GM19239 (cell line): ENCODE measurements around the gene RAET1G.
"Not testable (repeated sequence)": the region's sequence is repeated elsewhere in the genome, so short reads cannot be mapped to it uniquely, and the experiment has no call there.

Source experiments
- DNase-seq: peaks from one replicate; pipeline ENCODE4 v3.0.0; 2011; ENCODE audit warnings: low spot score; ENCODE audit not compliant: insufficient read length
- FAIRE-seq: peaks from 2 replicates; lab custom pipeline; 2011; peaks lifted over from hg19 to GRCh38; lab: Jason Lieb, UNC

Gene RAET1G

GRCh38 chr6:149917679-149918078, 5.2 kb downstream of the RAET1G start:
- FAIRE-seq = no peak
- no peak for DNase-seq

GRCh38 chr6:149915970-149916865, 6.7 kb downstream of the RAET1G start:
- DNase-seq (no peak), FAIRE-seq (no peak)

- DNase-seq (no peak), FAIRE-seq (no peak)
Observed at GRCh38 chr6:149913540-149914240, 9.2 kb downstream of the RAET1G start.

DNA sequence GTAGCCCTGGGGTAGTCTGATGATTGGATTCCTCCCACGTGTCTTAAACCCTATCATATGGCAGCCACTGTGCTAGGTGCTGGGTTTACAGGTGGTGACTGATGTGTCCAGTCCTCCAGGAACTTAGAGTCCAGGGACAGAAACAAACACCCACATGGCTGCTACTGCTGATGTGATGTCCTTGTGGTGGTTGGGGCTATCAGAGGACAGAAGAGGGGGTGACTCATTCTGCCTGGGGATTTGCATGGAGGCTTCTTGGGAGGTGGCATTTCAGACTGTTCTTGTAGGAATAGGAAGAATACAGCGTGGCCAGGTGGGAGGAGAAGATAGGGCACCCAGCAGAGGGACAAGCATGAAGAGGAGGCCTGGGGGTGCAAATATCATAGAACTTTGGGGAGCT, 9.8 kb downstream of the RAET1G start:
- DNase-seq (no peak), FAIRE-seq (no peak)

- not testable (repeated sequence) for FAIRE-seq, DNase-seq
Observed at GRCh38 chr6:149912680-149913079, 10.2 kb downstream of the RAET1G start.

GRCh38 chr6:149910721-149911151, 12.2 kb downstream of the RAET1G start:
- FAIRE-seq = no peak
- no peak for DNase-seq

DNA sequence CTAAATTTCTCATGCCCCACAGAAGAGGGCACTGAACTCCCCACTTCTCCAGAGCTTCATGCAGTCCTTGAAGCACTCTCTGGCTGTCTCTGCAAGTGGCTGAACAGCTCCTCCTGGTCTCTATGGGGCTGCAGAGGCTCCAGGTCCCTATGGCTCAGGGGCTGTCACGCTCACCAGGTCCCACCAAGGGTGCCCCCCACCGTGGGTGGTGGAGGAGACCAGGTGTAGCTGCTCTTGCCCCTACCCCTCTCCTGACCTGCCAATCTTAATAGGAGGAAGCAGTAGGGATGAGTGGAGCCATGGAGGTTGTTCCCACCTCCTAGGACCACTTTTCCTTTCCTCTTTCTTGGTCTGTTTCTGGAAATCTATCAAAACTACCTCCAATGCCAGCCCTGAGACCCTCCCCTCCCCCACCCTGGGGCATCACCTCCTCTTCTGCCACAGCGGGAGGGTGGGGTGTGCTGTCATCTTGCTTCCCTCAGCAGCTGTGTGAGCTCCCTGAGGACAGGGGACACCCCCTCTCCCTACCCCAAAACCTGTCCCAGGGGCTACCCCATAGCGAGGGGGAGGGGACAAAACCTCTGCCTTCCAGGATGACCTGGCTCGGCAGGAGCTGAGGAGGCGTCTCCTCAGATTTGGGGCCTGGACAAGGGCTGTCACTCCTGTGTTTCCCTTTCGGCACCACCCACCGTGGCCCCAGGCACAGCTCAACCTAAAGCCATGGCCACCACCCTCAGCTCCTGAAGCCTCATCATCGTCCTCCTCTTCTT, 13.0 kb downstream of the RAET1G start:
- FAIRE-seq (no peak), DNase-seq (no peak)

DNA sequence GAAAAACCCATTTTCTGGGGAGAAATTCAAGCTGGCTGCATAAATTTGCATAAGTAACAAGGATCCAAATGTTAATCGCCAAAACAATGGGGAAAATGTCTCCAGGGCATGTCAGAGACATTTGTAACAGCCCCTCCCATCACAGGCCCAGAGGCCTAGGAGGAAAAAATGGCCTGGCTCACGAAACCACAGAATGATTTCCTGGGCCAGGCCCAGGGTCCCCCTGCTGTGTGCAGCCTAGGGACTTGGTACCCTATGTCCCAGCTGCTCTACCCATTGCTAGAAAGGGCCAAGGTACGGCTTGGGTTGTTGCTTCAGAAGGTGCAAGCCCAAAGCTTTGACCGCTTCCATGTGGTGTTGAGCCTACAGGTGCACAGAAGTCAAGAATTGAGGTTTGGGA, 14.4 kb downstream of the RAET1G start:
- not testable (repeated sequence) for DNase-seq, FAIRE-seq

DNA sequence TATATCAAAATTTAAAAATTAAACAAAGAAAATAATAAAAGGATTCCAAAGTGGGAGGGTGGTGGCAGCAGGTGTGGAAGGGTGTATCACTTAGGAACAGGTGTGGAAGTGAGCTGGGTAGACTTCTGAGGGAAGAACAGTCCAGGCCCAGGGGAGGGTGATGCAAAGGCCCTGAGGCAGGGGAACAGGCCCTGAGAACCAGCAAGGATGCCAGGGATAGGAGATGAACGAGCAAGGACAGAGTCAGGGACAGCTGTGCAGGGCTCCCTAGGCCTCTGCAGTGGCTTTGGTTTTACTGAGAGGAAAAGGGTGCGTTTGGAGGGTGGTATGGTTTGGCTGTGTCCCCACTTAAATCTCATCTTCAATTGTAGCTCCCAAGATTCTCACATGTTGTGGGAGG, 15.6 kb downstream of the RAET1G start:
- no peak for DNase-seq
- FAIRE-seq = no peak

DNA sequence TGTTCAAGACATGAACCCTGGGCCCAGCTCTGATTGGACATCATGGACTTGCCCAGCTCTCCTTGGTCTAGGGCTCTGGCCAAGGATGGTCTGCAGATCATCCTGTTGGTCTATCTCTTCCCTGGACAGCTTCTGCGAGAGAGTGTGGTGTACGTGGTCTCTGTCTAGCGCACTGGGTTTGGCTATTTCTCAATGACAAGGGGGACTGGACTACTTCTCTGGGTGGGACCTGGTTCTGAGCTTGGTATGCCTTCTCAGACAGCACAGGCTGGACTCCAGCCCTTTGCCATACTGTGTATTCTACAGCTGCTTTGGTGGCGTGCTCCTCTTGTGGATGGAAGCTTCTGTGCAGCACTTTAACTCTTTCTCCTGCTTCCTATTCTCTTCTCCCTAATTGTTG, 16.5 kb downstream of the RAET1G start:
- DNase-seq = no peak
- no peak for FAIRE-seq

- FAIRE-seq (no peak), DNase-seq (no peak)
Observed at GRCh38 chr6:149905911-149906371, 17.0 kb downstream of the RAET1G start.

GRCh38 chr6:149905371-149905910, 17.5 kb downstream of the RAET1G start:
- FAIRE-seq = no peak
- DNase-seq = no peak

- FAIRE-seq (no peak), DNase-seq (no peak)
Observed at GRCh38 chr6:149904661-149905370, 18.1 kb downstream of the RAET1G start.

DNA sequence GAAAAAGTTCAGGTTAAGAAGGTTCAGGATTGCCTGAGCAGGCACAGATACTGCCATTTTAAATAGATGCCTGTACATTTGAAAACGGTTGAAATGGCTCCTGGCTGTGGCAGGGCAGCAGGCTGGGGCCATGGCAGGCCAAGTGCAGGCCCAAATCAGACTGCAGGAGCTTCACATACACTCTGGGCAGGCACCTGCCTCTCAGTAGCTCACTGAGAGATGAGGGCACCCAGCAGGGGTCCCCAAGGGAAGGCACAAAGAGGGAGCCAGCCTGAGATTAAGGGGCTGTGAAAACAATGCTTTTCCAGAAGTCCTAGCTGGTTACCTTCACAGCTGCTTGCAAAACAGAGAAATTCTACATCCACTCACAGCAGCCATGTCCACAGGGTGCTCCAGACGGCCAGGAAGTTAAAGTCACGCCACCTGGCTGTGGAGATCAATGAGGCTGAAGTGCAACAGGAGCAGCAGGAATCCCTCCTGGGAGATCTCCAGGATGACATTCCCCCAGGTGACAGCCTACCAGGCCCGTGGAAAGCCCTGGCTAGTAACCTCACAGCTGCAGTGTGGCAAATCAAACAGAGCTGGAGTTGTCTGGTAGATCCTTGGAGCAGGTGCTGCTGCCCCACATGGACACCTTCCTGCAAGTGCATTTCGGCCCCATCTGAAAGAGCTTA, 18.8 kb downstream of the RAET1G start:
- FAIRE-seq (no peak), DNase-seq (no peak)

DNA sequence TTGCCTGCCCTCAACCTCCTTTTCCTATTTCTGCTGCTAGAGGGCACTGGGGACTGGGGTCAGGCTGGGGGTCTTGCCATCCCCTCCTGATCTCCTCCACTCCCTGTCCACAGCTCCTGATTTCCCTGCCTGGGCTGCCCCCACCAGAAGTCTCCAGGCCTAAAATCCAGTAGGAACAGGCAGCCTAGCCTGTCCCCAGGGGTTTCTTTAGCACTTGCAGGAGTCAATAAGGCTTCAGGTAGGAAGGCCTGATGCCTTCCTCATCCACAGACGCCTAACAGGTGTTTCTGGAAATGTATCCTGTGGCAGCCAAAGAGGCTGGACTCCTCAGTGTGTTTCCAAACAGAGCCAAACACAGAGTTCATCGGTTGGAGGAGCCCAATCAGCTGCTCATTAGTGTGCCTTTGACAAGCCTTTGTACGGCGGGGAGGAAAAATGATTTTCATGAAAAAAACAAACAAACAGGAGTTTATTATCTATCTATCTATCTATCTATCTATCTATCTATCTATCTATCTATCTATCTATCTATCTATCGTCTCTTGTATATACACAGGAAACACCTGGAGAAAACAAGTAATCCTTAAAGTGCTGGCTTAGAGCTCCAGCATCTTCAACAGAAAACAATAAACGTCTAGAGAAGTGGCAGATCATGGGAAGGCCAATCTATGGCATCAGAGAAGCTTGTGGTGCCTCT, 21.3 kb downstream of the RAET1G start:
- FAIRE-seq (no peak), DNase-seq (no peak)

DNA sequence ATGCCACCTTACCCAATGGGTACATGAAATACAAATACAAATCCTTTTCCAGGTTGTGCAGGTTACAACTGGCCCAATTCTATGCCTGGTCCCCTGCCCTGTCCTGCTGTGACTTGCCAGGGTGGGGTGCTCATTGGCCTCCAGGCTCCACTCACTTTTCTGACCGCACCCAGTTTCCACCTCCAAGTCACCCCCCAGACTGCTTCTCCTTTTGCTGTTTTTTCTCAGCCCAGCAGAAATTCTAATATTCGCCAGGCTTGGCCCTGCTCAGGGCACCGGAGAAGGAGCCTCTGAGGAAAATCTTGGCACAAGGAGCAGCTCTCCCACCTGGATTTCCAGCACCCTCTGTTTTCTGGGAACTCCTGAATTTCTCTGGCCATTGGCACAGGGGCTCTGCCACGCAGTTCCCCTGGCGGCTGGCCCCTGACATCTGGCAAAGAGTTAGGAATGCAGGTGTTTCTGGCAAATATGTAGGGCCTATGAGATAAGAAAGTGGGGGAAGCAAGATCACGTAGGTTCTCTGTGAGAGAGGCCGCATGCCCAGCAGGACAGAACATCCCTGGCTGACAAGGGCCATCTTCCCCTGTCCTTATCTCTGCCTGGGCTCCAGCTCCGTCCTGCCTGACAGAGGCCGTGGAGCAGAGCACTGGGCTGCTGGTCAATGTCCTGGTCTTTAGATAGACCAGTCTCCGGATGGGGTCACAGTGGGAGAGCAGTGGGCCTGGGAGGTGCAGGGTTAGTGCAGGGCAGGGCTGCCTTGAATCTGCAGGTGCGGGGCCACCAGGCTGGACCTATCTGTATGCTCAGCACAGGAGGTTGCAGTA, 22.1 kb downstream of the RAET1G start:
- DNase-seq (no peak), FAIRE-seq (no peak)

DNA sequence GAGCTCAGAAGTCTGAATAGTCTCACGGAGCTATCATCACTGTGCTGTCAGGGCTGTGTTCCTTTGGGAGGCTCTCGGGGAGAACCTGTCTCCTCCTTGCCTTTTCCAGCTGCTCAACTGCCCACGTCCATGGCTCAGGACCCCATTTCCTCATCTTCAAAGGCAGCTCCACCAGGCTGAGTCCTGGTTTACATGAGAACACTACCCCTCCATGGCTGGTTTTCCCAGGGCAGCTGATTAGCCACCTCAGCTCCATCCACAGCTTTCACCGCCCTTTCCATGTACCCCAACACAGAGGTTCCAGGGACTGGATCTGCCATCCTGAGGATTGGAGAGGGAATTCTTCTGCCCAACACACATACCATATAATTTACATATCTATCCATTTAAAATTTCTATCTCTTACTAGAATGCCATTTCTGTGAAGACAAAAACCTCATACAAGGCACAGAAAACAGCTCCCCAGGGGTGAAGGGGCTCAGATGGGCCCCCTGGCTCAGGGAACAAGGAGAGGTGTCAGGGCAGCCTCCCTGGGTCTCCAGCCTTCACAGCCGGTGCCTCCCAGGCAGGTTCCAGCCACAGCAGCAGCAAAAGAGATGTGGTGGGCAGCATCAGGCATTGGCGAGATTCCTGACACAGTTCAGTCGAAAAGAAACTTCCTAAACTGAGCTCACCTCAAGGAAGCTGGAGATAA, 22.8 kb downstream of the RAET1G start:
- DNase-seq (no peak), FAIRE-seq (no peak)
